OCI-LY3 (cell line): Measurements from ENCODE around the gene CCDC3.

Source experiments
- CTCF ChIP-seq: fragments of 200-600, 300-600 bp; sonication (generic); IDR thresholded peaks from 2 replicates; pipeline ENCODE4 v1.5.1; 2014; ENCODE audit warnings: antibody characterized with exemption, low read length, low read depth
- EZH2phosphoT487 ChIP-seq: fragments of 200-600 bp; shearing (Covaris generic); IDR thresholded peaks from 2 replicates; pipeline ENCODE4 v1.6.1; 2018; ENCODE audit warnings: antibody characterized with exemption, mixed run types, low read depth

- no peak for TF ChIP-seq CTCF
- TF ChIP-seq EZH2phosphoT487 = no peak
Measured at GRCh38 chr10:12960334-12960898, 41.1 kb downstream of the CCDC3 start.
